Panc1 (cell line): ENCODE measurements around the gene ADARB2. TPM values are rescaled to one million over a fixed set of nuclear protein-coding genes. Genes with fewer than 3 reads are reported as not detected.

Experiments used
- ATAC-seq: fragments of 200-7000 bp; cut with Tn5 transposase; 2 replicates; pipeline ENCODE4 v1.9.1; 2020; ENCODE audit warnings: mild to moderate bottlenecking, moderate library complexity
- BruUV-seq: library from RNA; stranded (reverse); fragments of 400-500 nt; replicated peaks from 2 replicates; lab custom pipeline; 2021; lab: Mats Ljungman, UMichigan
- CTCF ChIA-PET: fragments of 300-600 bp; sonication (Branson Sonifier 250); formaldehyde crosslinking; loops from one replicate; lab custom pipeline; 2022; ENCODE audit warnings: antibody characterized with exemption; lab: Charles Lee
- POLR2A ChIA-PET: fragments of 300-600 bp; sonication (Branson Sonifier 250); formaldehyde crosslinking; loops from one replicate; lab custom pipeline; 2022; ENCODE audit warnings: antibody characterized with exemption; lab: Charles Lee
- DNase-seq: peaks from one replicate; pipeline ENCODE4 v3.0.0-alpha.2; 2010; ENCODE audit warnings: low read depth, low spot score
- H3K27ac ChIP-seq: 2 replicates; pipeline ENCODE4 v1.5.1; 2011; ENCODE audit warnings: mild to moderate bottlenecking, low read length, inconsistent platforms
- H3K27me3 ChIP-seq: fragments of 200-500 bp; sonication (Bioruptor generic); 2 replicates; pipeline ENCODE4 v1.6.0; 2014; ENCODE audit warnings: low read length, inconsistent platforms; ENCODE audit not compliant: control insufficient read depth, insufficient read depth
- H3K36me3 ChIP-seq: fragments of 200-500 bp; sonication (Bioruptor generic); 2 replicates; pipeline ENCODE4 v1.5.1; 2014; ENCODE audit warnings: inconsistent platforms, mild to moderate bottlenecking, low read length, moderate library complexity; ENCODE audit not compliant: control insufficient read depth, insufficient read depth
- H3K4me1 ChIP-seq: 2 replicates; pipeline ENCODE4 v1.5.1; 2011; ENCODE audit warnings: inconsistent platforms, mild to moderate bottlenecking, low read length, moderate library complexity; ENCODE audit not compliant: control insufficient read depth, insufficient read depth
- H3K4me3 ChIP-seq, 2 experiments: 2 replicates each; pipeline ENCODE4 v1.5.1; 2011 to 2012; ENCODE audit warnings: low read depth in 2 of 2, low read length in 2 of 2, mild to moderate bottlenecking in 2 of 2, inconsistent platforms in 1 of 2, moderate library complexity in 1 of 2
- H3K9me3 ChIP-seq: fragments of 200-500 bp; sonication (Bioruptor generic); 2 replicates; pipeline ENCODE4 v1.5.1; 2014; ENCODE audit warnings: low read depth, mild to moderate bottlenecking, inconsistent platforms, low read length, moderate library complexity; ENCODE audit not compliant: control insufficient read depth, insufficient read depth
- POLR2AphosphoS5 ChIP-seq: IDR thresholded peaks from 2 replicates; pipeline ENCODE4 v1.6.1; 2012; ENCODE audit warnings: mild to moderate bottlenecking, low read depth, low read length, moderate library complexity
- SIN3A ChIP-seq: IDR thresholded peaks from 2 replicates; pipeline ENCODE4 v1.6.1; 2012; ENCODE audit warnings: low read depth, mild to moderate bottlenecking, low read length, moderate library complexity, borderline replicate concordance; ENCODE audit not compliant: insufficient read depth
- TCF7L2 ChIP-seq: IDR thresholded peaks from 2 replicates; pipeline ENCODE4 v1.6.1; 2011; ENCODE audit warnings: mild to moderate bottlenecking, low read depth, low read length, inconsistent platforms
- in situ Hi-C: cut with HindIII; loops from 2 replicates; pipeline ENCODE4 v1.10.0; 2016; ENCODE audit warnings: low sequenced_read_pairs, low pct_unique_long_range_greater_than_20kb
- intact Hi-C: fragments of 100-400 bp; cut with micrococcal nuclease; formaldehyde crosslinking; loops from one replicate; pipeline ENCODE4 v1.10.0; 2022; ENCODE audit not compliant: unreplicated experiment
- total RNA-seq: library from RNA; stranded (reverse); gene quantifications from one replicate; pipeline ENCODE4 v1.2.1, GENCODE V29; 2021; ENCODE audit not compliant: unreplicated experiment
- TF ChIP-seq, protein P1 (sequence below): fragments of 450-650 bp; IDR thresholded peaks from 2 replicates; pipeline ENCODE4 v1.5.1; 2017; ENCODE audit warnings: mild to moderate bottlenecking
- TF ChIP-seq, protein P2 (sequence below), 2 experiments: IDR thresholded peaks; 2 replicates each; pipeline ENCODE4 v1.6.1; 2011 to 2012; ENCODE audit warnings: low read depth in 2 of 2, control low read depth in 1 of 2, low read length in 1 of 2, mild to moderate bottlenecking in 1 of 2, moderate library complexity in 1 of 2; ENCODE audit not compliant: insufficient read depth in 1 of 2

ADARB2 gene
- total RNA-seq, 1 experiment from 2014 or later, result 0.31 TPM

DNA sequence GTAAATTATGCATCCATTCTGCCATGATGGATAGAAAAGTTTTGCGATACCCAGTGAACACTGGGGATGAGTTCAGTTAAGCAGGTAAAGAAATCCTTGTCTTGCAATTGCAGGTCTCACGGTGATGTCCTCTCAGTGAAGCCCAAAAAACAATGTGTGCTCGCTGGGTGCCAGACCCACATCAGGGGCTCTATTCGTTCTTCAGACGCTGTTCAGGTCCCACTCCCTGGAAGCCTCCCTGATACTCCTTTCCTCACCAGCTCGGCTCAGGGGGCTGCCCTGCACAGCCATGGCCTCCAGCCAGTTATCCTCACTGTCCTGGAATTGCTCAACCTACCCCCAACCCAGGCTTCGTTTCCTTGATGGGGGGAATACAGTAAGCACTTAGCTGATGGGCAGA lies 323.5 kb downstream of the ADARB2 start:
- CTCF ChIA-PET, result no interaction called here
- TF ChIP-seq POLR2AphosphoS5, result no peak
- TF ChIP-seq, protein P1, sequence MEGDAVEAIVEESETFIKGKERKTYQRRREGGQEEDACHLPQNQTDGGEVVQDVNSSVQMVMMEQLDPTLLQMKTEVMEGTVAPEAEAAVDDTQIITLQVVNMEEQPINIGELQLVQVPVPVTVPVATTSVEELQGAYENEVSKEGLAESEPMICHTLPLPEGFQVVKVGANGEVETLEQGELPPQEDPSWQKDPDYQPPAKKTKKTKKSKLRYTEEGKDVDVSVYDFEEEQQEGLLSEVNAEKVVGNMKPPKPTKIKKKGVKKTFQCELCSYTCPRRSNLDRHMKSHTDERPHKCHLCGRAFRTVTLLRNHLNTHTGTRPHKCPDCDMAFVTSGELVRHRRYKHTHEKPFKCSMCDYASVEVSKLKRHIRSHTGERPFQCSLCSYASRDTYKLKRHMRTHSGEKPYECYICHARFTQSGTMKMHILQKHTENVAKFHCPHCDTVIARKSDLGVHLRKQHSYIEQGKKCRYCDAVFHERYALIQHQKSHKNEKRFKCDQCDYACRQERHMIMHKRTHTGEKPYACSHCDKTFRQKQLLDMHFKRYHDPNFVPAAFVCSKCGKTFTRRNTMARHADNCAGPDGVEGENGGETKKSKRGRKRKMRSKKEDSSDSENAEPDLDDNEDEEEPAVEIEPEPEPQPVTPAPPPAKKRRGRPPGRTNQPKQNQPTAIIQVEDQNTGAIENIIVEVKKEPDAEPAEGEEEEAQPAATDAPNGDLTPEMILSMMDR, result no peak
- TF ChIP-seq SIN3A, result no peak
- TF ChIP-seq, protein P2, sequence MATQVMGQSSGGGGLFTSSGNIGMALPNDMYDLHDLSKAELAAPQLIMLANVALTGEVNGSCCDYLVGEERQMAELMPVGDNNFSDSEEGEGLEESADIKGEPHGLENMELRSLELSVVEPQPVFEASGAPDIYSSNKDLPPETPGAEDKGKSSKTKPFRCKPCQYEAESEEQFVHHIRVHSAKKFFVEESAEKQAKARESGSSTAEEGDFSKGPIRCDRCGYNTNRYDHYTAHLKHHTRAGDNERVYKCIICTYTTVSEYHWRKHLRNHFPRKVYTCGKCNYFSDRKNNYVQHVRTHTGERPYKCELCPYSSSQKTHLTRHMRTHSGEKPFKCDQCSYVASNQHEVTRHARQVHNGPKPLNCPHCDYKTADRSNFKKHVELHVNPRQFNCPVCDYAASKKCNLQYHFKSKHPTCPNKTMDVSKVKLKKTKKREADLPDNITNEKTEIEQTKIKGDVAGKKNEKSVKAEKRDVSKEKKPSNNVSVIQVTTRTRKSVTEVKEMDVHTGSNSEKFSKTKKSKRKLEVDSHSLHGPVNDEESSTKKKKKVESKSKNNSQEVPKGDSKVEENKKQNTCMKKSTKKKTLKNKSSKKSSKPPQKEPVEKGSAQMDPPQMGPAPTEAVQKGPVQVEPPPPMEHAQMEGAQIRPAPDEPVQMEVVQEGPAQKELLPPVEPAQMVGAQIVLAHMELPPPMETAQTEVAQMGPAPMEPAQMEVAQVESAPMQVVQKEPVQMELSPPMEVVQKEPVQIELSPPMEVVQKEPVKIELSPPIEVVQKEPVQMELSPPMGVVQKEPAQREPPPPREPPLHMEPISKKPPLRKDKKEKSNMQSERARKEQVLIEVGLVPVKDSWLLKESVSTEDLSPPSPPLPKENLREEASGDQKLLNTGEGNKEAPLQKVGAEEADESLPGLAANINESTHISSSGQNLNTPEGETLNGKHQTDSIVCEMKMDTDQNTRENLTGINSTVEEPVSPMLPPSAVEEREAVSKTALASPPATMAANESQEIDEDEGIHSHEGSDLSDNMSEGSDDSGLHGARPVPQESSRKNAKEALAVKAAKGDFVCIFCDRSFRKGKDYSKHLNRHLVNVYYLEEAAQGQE (IDR thresholded peaks at IDR 0.05; ENCODE audit: insufficient read depth in 1 of 2, low read depth in 2 of 2, low read length in 1 of 2), result no peak
- no peak for TF ChIP-seq TCF7L2
- no peak for DNase-seq
- no peaks in the 10 kb centered on the region for H3K36me3 ChIP-seq
- H3K9me3 ChIP-seq, result no peaks in the 10 kb centered on the region
- intact Hi-C loops, result no loop called here
- H3K4me3 ChIP-seq, result no peak overlapping the region
- no peak overlapping the region for H3K27ac ChIP-seq
- no peaks in the 10 kb centered on the region for H3K27me3 ChIP-seq
- POLR2A ChIA-PET, result no interaction called here
- in situ Hi-C loops, result no loop called here
- BruUV-seq, result no TSS peak
- no peaks in the 10 kb centered on the region for H3K4me1 ChIP-seq
- ATAC-seq, result no peak

DNA sequence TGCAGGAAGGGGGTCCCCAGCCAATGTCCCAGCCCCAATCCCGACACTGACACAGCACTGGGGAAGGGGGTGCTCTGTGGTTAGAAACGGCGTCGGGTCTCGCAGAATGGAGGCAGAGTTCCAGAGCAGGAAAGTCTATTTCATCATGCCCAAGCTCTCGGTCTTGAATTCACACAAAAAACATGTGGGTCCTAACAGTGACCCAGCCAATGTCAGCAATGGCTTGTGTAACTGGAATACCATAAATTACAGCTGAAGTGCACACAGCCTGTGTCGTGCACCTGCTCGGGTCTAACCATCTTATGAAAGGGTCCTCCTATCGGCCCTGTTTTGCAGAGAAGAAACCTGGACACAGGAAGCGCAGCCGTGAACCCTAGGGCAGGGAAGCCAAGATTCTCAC lies 324.1 kb downstream of the ADARB2 start:
- TF ChIP-seq SIN3A, result no peak
- TF ChIP-seq, protein P1, result no peak
- no peak for TF ChIP-seq POLR2AphosphoS5
- no peak for TF ChIP-seq TCF7L2
- TF ChIP-seq, protein P2 (IDR thresholded peaks at IDR 0.05; ENCODE audit: insufficient read depth in 1 of 2, low read depth in 2 of 2, low read length in 1 of 2), result no peak
- ChIA-PET POLR2A (no interaction called here), CTCF (no interaction called here)
- H3K4me1 ChIP-seq, result no peaks in the 10 kb centered on the region
- H3K4me3 ChIP-seq, result no peak overlapping the region
- no peaks in the 10 kb centered on the region for H3K9me3 ChIP-seq
- ATAC-seq, result no peak
- no peaks in the 10 kb centered on the region for H3K36me3 ChIP-seq
- no peak overlapping the region for H3K27ac ChIP-seq
- BruUV-seq, result no TSS peak
- DNase-seq, result no peak
- intact Hi-C loops, result no loop called here
- in situ Hi-C loops, result no loop called here
- H3K27me3 ChIP-seq, result no peaks in the 10 kb centered on the region
